Suprapubic skin (tissue), 3 donors: Measurements from ENCODE around the gene OTOF.

Source experiments
- EP300 ChIP-seq: sonication (generic); formaldehyde crosslinking; IDR thresholded peaks from one replicate; pipeline ENCODE4 v1.6.1; 2017; ENCODE audit warnings: antibody characterized with exemption
- TF ChIP-seq, protein P1 (sequence below), 2 donors: fragments of 200-600 bp in 1 of 2; fragments of 450-650 bp in 1 of 2; sonication (generic) in 1 of 2; IDR thresholded peaks; one replicate each; pipeline ENCODE4 v1.5.1; 2016 to 2019; ENCODE audit warnings: antibody characterized with exemption in 2 of 2, mild to moderate bottlenecking in 1 of 2, moderate library complexity in 1 of 2

- TF ChIP-seq, protein P1, sequence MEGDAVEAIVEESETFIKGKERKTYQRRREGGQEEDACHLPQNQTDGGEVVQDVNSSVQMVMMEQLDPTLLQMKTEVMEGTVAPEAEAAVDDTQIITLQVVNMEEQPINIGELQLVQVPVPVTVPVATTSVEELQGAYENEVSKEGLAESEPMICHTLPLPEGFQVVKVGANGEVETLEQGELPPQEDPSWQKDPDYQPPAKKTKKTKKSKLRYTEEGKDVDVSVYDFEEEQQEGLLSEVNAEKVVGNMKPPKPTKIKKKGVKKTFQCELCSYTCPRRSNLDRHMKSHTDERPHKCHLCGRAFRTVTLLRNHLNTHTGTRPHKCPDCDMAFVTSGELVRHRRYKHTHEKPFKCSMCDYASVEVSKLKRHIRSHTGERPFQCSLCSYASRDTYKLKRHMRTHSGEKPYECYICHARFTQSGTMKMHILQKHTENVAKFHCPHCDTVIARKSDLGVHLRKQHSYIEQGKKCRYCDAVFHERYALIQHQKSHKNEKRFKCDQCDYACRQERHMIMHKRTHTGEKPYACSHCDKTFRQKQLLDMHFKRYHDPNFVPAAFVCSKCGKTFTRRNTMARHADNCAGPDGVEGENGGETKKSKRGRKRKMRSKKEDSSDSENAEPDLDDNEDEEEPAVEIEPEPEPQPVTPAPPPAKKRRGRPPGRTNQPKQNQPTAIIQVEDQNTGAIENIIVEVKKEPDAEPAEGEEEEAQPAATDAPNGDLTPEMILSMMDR (IDR thresholded peaks at IDR 0.05), result no peak
- no peak for TF ChIP-seq EP300
These were observed 9.3 kb upstream of the OTOF start for GRCh38 chr2:26487192-26487591.
